MCF 10A (cell line): ENCODE data around the gene MEGF10. TPM values are rescaled to one million over a fixed set of nuclear protein-coding genes. Genes with fewer than 3 reads are reported as not detected.
A peak's percentile ranks its signal among the peaks of the same experiment; 100 is the strongest.

ENCODE experiments used
- BruUV-seq: library from RNA; stranded (reverse); fragments of 400-500 nt; replicated peaks from 2 replicates; lab custom pipeline; 2021; lab: Mats Ljungman, UMichigan
- CTCF ChIA-PET: fragments of 300-600 bp; sonication (Branson Sonifier 250); formaldehyde crosslinking; extraction: SDS; loops from one replicate; lab custom pipeline; 2021; ENCODE audit warnings: antibody characterized with exemption, inconsistent platforms; lab: Yijun Ruan, JAX
- POLR2A ChIA-PET: fragments of 300-600, 350-650 bp; sonication (Branson Sonifier 250); formaldehyde crosslinking; extraction: SDS; loops from one replicate; lab custom pipeline; 2020; ENCODE audit warnings: antibody characterized with exemption, inconsistent platforms; lab: Yijun Ruan, JAX
- DNase-seq: peaks from one replicate; pipeline ENCODE4 v3.0.0-alpha.2; 2018; ENCODE audit not compliant: unreplicated experiment
- H3K27ac Mint-ChIP-seq: one replicate; pipeline ENCODE4 v1.8.0; 2022; ENCODE audit warnings: mild to moderate bottlenecking, low read depth, mixed read lengths; ENCODE audit not compliant: unreplicated experiment
- H3K27me3 Mint-ChIP-seq: one replicate; pipeline ENCODE4 v1.8.0; 2022; ENCODE audit warnings: mixed read lengths; ENCODE audit not compliant: insufficient read depth, unreplicated experiment
- H3K36me3 Mint-ChIP-seq: one replicate; pipeline ENCODE4 v1.8.0; 2022; ENCODE audit warnings: mild to moderate bottlenecking, moderate library complexity, mixed read lengths; ENCODE audit not compliant: insufficient read depth, unreplicated experiment
- H3K4me1 Mint-ChIP-seq: one replicate; pipeline ENCODE4 v1.8.0; 2022; ENCODE audit warnings: mixed read lengths; ENCODE audit not compliant: insufficient read depth, unreplicated experiment
- H3K4me3 Mint-ChIP-seq: one replicate; pipeline ENCODE4 v1.8.0; 2022; ENCODE audit warnings: mild to moderate bottlenecking, moderate library complexity, mixed read lengths; ENCODE audit not compliant: unreplicated experiment
- H3K9me3 Mint-ChIP-seq: one replicate; pipeline ENCODE4 v1.8.0; 2022; ENCODE audit warnings: mixed read lengths; ENCODE audit not compliant: unreplicated experiment
- CTCF ChIP-seq: fragments of 200-600 bp; IDR thresholded peaks from one replicate; pipeline ENCODE4 v1.8.0; 2022; ENCODE audit warnings: antibody characterized with exemption, mild to moderate bottlenecking; ENCODE audit not compliant: unreplicated experiment
- intact Hi-C: fragments of 100-400 bp; cut with micrococcal nuclease; formaldehyde crosslinking; loops from 2 replicates; pipeline ENCODE4 v1.14.1; 2022
- total RNA-seq: library from RNA; stranded (reverse); gene quantifications from 2 replicates; pipeline ENCODE4 v1.2.3, GENCODE V29; 2022

MEGF10 gene
- total RNA-seq, 1 experiment from 2014 or later, result not detected

GRCh38 chr5:127373858-127374491, 83.4 kb downstream of the MEGF10 start:
- no peak overlapping the region for H3K4me3 Mint-ChIP-seq
- no peaks in the 10 kb centered on the region for H3K27me3 Mint-ChIP-seq
- H3K4me1 Mint-ChIP-seq, result peaks cover 7% of the 10 kb centered on the region
- DNase-seq, result no peak
- peak; percentile 34 for TF ChIP-seq CTCF
- intact Hi-C loops, result no loop called here
- H3K27ac Mint-ChIP-seq, result no peak overlapping the region
- no peaks in the 10 kb centered on the region for H3K9me3 Mint-ChIP-seq
- ChIA-PET POLR2A (no interaction called here), CTCF (interaction anchor here (0.6 to 1.8 kb wide), 6 partner anchors 10 to 596 kb away, joined by 3 to 6 read pairs (median 4); no protein-coding TSS in a partner anchor)
- no peaks in the 10 kb centered on the region for H3K36me3 Mint-ChIP-seq
- no TSS peak for BruUV-seq

- Mint-ChIP-seq H3K4me1 (peaks cover 7% of the 10 kb centered on the region), H3K9me3 (no peaks in the 10 kb centered on the region), H3K4me3 (no peak overlapping the region), H3K27ac (no peak overlapping the region), H3K27me3 (no peaks in the 10 kb centered on the region), H3K36me3 (no peaks in the 10 kb centered on the region)
- ChIA-PET POLR2A (no interaction called here), CTCF (interaction anchor here (0.6 to 1.8 kb wide), 5 partner anchors 9 to 1504 kb away, joined by 3 to 6 read pairs (median 3); no protein-coding TSS in a partner anchor)
- DNase-seq, result no peak
- no TSS peak for BruUV-seq
- intact Hi-C loops, result no loop called here
- no peak for TF ChIP-seq CTCF
These were observed 84.5 kb downstream of the MEGF10 start for GRCh38 chr5:127375124-127375523.

GRCh38 chr5:127375544-127376091, 85.0 kb downstream of the MEGF10 start:
- no peak for TF ChIP-seq CTCF
- Mint-ChIP-seq H3K9me3 (no peaks in the 10 kb centered on the region), H3K36me3 (no peaks in the 10 kb centered on the region), H3K4me1 (peaks cover 7% of the 10 kb centered on the region), H3K27me3 (no peaks in the 10 kb centered on the region), H3K4me3 (no peak overlapping the region), H3K27ac (no peak overlapping the region)
- POLR2A ChIA-PET, result no interaction called here
- CTCF ChIA-PET, result interaction anchor here (0.6 to 1.8 kb wide), 4 partner anchors 8 to 1505 kb away, joined by 3 to 6 read pairs (median 4); no protein-coding TSS in a partner anchor
- no peak for DNase-seq
- no TSS peak for BruUV-seq
- intact Hi-C loops, result no loop called here

GRCh38 chr5:127377651-127378050, 87.1 kb downstream of the MEGF10 start:
- ChIA-PET POLR2A (no interaction called here), CTCF (no interaction called here)
- H3K27me3 Mint-ChIP-seq, result no peaks in the 10 kb centered on the region
- no peak overlapping the region for H3K4me3 Mint-ChIP-seq
- H3K9me3 Mint-ChIP-seq, result no peaks in the 10 kb centered on the region
- intact Hi-C loops, result no loop called here
- DNase-seq, result no peak
- TF ChIP-seq CTCF, result no peak
- H3K36me3 Mint-ChIP-seq, result no peaks in the 10 kb centered on the region
- no peak overlapping the region for H3K27ac Mint-ChIP-seq
- H3K4me1 Mint-ChIP-seq, result no peaks in the 10 kb centered on the region
- no TSS peak for BruUV-seq
